Keratinocyte (primary cell): ENCODE data around the gene MXI1.

Experiments used
- CTCF ChIP-seq, 3 experiments: IDR thresholded peaks in 1 of 3; conservative IDR thresholded peaks in 1 of 3; optimal IDR thresholded peaks in 1 of 3; 2 replicates in 2 of 3; 3 replicates in 1 of 3; pipeline versions ENCODE3 to v1.5.1; 2011; ENCODE audit warnings: low read length in 3 of 3, mild to moderate bottlenecking in 3 of 3, moderate library complexity in 2 of 3, control low read depth in 1 of 3, inconsistent platforms in 1 of 3; ENCODE audit not compliant: insufficient read depth in 2 of 3; ENCODE audit errors: extremely low read depth in 1 of 3
- EZH2 ChIP-seq: IDR thresholded peaks from one replicate; pipeline ENCODE4 v1.6.1; 2012; ENCODE audit warnings: inconsistent platforms, mild to moderate bottlenecking, low read length, moderate library complexity

- TF ChIP-seq CTCF (optimal IDR thresholded peaks at IDR 0.05 in 1 of 3, IDR thresholded peaks at IDR 0.05 in 1 of 3, conservative IDR thresholded peaks at IDR 0.05 in 1 of 3; ENCODE audit: extremely low read depth in 1 of 3, insufficient read depth in 2 of 3, low read length in 3 of 3) (no peak), EZH2 (no peak)
Measured at GRCh38 chr10:110218632-110219031, 11.2 kb downstream of the MXI1 start.
